DMS153 (cell line): ENCODE measurements around the gene NDUFAF5.

Experiments
- DNase-seq: peaks from one replicate; lab custom pipeline; 2025; lab: John Stamatoyannopoulos, UW

NDUFAF5 gene

DNA sequence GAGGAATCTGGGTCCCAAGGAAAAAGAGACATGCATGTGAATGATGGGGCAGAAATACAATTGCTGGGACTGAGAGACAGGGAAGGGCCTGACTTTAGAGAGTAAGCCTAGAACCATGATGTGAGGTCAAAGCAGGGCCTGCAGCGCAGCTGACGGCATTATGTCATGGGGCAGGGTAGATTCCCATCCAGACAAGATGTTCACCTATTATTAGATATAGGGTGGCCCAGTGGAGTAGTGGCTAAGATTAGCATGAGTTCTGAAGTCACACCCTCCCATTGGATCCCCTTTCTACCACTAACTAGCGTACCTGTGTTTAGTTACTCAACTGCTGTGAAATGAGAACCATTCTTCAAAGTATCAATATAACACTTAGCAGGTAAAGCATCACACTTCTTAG, 39.6 kb downstream of the NDUFAF5 start:
- no peak for DNase-seq

DNA sequence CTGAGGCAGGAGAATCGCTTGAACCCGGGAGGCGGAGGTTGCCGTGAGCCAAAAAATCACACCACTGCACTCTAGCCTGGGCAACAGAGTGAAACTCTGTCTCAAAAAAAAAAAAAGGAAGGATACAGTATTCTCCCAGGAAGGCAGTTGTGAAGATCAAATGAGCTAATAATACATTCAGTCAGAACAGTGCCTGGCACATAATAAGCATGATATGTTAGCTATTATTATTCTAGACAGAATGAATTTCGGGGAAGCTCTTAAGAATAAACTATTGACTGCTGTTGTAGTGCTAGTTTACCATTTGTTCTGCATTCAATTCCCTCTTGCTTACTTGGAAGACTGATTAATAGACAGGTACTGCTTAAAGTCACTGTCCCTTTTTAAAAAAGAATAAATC, 40.6 kb downstream of the NDUFAF5 start:
- no peak for DNase-seq

DNA sequence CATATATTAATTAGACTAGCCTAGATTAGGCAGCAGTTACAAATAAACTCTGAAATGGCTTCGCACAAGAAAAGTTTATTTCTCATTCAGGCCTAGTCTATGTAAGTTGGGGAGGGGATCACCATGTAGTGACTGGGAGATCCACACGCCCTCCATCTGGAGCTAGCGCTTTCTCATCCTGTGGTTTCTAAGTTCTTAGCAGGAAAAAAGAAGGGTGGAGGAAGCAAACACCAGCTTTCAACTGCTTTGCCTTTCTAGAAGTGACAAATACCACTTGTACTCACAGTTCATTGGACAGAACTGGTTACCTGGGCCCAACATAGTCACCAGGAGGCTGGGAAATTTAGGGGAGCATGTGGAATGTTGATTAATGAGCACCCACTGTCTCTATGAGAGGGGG, 46.6 kb downstream of the NDUFAF5 start:
- DNase-seq, result no peak

DNA sequence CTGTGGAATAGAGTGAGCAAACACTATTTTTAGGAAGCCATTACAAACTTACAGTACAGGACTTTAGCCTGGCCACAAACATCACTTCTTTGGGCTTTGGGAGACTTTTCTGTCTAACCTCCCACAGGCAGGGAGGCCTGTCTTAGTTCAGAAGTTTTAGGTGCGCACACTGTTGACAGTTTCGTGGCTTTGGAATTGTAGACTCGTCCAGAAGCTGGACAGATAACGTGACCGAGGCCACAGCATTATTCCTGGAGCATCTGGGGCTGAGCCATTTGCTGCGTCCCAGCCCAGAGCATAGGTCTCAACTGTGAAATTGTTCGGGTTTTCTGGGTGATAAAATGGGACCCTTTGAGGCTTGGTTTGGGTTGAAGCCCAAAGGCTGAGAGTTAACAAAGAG, 53.8 kb downstream of the NDUFAF5 start:
- no peak for DNase-seq

DNA sequence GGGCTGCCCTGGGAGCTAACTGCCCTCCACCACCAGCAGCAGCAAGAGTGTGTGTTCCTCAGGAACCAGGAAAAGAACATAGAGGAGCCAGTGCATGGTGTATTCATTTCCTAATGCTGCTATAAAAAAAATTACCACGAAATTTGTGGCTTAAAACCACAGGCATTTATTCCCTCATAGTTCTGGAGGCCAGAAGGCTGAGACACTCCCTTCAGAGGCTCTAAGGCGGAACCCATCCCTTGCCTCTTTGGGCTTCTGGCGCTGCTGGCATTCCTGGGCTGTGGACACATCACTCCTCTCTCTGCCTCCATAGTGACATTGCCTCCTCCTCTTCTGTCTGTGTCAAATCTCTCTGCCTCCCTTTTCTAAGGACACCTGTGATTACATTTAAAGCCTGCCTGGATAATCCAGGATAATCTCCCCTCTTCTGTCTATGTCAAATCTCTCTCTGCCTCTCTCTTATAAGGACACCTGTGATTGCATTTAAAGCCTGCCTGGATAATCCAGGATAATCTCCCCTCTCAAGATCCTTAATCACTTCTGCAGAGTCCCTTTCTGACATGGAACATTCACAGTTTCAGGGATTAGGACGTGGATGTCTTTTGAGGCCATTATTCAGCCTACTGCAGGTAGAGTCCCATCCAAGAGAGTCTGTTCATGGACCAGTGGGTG, 54.7 kb downstream of the NDUFAF5 start:
- no peak for DNase-seq

DNA sequence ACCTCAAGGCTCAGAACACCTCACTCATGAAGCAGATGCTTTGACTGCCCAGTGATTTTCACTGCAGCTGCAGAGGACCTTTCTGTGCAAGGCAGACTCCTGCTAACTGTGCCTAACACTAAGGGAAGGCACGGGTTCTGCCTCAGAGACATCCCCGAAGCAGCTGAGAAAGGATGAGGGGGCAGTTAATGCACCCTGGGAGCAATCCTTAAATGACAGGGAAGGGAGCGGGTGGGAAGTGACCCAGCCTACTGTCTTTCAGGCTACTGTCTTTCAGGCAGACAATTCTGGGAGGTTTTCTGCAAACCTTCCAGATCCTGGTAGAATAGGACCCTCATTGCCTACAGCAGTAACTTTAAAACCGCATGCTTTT, 55.3 kb downstream of the NDUFAF5 start:
- no peak for DNase-seq

DNA sequence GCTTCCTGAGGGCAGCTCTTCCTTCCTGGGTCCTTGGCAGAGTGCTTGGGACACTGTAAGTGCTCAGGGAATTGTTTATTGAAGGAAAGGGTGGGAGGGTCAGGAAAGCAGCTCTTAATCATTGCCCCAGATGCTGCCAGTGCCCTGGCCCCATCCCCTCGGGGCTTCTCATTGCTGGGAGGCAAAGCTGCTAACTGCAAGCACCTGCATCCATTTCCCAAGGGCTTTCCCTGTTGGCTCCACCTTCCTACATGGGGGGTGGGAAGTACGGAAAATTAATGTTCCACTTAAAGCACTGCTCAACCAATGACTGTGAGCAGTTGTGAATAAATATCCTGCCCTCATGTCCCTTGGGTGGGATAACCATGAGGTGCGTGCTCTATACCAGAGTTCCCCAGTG, 56.4 kb downstream of the NDUFAF5 start:
- DNase-seq, result no peak

DNA sequence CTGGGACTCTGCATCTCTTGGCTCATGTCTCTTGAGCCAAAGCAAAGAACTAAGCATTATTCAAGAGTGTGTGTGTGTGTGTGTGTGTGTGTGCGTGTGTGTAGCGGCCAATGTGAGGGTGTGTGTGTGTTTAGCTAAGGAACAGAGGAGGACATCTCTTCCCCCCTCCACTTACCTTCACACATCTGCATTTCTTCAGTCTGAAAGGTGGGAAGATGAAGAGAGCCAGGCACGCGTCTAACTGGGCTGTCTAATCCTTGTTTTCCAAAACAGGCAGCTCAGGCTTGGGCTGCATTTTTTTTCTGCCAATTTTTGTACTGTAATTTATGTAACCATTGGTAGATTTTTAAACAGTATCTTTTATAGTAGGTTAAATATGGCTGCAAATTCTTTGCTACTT, 59.5 kb downstream of the NDUFAF5 start:
- no peak for DNase-seq

DNA sequence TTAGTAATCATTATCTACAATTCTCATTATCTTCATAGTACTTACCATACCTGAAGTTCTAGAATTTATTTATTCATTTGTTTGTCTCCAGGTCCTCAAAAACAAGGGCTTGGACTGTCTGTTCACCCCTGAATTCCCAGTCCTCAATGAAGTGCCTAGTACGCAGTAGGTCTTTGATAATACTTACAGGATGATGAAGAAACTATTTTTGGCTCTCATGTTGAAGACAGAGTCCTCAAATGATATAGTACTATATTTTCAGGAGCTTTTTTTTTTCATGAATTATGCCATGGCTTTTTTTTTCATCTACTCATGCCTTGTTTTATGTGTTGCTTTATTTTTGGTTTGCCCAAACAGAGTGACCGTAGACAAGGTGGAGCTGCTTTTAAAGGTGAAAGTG, 66.5 kb downstream of the NDUFAF5 start:
- DNase-seq, result no peak

DNA sequence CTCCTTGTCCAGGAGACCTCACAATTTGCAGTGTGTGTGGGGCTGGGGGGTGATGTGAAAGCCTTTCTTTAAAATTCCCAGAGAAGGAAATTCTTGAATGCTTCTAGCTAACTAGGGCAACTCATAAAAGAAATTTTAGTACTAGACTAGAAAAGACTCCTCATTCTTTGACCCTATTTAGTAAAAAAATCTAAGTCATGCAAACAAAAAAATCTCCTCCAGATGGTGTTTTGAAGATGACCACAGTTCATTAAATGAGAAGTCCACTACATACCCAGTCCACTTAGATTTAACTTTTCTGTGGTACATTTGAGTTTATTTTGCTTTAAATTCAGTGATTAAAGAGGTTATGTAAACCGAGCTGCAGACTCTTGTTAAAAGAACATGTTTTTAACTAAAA, 67.5 kb downstream of the NDUFAF5 start:
- DNase-seq, result no peak

DNA sequence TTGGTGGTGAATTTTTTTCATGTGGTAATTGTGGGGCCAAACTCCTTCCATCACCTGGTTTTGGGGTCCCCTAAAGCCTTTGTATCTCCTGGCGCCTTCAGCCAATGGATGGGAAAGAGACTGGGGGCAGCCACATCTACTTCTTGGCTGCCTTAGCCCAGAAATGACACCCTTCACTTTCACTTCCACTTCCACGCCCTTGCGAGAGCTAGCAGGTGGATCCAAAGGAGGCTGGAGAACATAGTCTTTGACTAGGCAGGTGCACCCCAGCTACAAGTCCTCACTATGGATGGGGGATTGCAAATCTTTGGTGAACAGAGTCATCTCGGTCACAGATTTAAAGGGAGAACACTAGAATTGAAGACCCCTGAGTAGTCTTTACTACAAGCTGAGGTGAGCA, 70.8 kb downstream of the NDUFAF5 start:
- DNase-seq, result no peak

DNA sequence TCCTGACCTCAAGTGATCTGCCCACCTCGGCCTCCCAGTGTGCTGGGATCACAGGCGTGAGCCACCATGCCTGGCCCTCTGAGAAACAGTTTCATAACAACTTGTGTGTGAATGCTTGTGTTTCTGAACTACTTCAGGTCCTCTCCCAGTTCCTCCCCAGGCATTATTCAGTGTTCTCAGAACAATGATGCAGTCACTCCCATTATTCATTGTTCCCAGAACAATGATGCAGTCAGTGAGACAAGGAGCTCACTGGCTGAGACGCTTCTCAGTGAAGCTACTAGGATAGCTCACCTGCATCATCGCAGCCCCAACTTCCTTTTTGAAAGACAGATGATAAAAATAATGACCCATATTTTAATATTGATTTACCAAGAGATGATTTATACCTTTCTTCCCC, 71.5 kb downstream of the NDUFAF5 start:
- DNase-seq, result no peak

DNA sequence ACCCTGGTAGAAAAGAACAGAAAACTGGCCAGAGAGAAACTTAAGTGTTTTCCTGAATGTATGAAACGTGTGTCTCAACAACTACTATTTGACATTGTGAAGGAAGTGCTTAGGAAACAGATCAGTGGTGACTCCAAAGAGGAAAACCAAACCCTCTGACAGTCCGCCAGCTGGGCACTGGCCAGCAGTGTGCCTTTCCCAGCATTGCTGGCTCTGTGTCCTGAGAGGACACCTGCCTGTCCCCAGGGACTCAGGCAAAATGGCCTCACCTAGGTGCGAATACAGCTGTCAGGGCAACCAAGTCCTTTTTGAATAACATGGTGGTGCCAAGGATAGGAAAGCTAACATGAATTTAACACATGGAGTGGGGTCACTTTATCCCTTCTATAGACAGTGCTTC, 72.5 kb downstream of the NDUFAF5 start:
- DNase-seq, result peak; percentile 84

DNA sequence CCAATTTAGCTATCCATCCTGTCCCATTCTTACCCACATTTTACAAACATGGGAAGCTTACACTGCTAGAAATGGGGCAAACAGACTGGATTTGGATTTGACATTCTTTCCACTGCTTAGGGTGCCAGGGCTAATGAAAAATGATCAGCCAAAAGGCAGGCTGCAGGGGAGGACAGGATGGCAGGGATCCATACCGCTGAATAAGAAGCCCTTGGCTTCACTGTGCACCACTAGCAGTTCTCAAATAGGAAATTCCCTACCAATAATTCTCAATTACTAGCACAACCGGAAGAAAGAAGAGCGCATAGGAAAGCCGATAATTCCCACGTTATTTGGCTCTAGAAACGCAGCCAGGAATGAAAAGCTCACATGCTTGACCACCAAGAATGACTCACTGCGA, 73.1 kb downstream of the NDUFAF5 start:
- DNase-seq, result no peak

DNA sequence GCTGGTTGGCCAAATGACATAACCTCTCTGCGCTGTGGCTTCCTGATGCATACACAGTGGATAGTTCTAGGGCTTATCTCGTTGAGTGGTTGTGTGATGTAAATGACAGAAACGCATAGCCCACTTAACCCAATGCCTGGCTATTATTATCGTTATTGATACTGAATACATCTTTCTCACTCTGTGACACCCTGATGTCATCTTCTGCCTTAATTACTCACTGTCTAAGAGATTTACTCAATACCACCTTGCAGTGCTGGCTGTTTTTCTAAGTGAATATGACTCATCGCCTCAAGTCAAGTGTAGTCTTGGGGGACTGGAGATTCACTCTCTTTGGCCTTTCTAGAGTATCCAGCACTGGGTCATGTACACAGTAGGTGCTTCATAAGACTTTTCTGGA, 73.6 kb downstream of the NDUFAF5 start:
- DNase-seq, result no peak

DNA sequence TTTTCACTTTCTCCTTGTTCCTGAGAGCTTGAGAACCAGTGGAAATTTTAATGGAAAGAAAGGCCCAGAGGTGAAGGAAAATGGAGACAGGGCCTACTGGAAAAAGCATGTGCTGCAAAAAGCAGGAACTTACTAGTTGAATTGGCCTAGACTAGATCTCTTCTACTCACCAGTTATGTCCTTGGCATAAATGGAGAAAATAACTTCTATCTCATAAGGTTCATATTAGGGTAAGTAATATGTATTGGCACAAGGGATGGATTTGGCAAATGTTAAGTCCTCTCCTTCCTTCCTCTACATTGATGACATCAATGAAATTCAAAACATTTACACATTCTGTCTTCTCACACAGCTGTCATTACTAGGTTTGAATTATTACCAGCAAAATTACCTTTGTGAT, 74.0 kb downstream of the NDUFAF5 start:
- no peak for DNase-seq

DNA sequence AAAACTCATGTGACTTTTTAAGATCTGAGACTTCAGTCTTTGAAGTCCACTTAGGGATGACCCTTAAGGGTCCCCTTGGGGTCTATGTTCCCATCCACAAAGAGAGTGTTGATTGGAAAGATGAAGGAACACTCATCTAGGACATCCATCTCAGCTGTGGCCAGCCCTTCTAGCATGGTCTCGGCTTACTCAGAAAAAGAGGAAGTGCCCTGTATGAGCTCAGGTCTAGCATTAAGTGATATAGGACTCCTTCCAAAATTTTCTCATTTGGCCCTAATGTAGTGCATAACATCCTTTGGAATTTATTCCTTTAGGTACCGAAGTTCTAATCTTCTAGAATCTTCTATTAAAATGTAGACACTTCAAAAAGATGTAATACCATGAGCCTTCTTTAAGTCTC, 77.4 kb downstream of the NDUFAF5 start:
- no peak for DNase-seq

DNA sequence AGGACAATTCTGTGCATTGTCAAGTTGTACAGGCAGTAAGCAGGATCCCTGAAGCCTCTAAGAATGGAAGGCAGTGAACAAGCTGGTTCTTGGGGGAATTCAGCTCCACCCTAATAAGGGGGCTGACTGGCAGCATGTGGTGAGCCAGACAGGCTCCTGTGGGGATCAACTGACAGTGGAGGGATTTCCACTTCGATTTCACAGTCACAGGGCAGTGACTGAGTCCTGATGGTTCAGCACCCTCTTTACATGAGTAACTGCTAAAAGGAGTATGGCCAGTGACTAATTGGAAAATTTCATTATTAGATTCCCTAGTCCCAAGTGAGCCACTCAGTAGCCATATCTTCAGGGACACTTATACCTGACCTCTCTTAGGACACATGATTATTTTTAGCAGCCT, 78.4 kb downstream of the NDUFAF5 start:
- DNase-seq, result no peak

DNA sequence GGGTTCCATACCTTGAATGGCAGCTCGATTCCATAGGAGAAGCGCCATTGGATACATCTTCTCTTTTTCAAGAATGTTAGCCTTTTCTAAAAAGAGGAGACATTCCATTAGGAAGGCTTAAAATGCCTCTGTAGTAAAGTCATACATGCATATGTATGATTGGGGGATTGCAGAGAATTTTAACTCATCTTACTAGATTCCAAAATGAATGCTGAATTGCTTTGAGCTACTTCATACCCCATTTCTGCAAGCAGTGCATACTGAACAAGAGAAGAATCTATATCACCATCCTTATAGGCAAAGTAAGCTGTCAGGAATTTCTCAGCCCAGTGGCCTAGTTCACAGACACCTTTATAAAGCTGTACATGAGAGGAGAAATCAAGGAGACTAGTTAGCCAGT, 80.3 kb downstream of the NDUFAF5 start:
- DNase-seq, result no peak

DNA sequence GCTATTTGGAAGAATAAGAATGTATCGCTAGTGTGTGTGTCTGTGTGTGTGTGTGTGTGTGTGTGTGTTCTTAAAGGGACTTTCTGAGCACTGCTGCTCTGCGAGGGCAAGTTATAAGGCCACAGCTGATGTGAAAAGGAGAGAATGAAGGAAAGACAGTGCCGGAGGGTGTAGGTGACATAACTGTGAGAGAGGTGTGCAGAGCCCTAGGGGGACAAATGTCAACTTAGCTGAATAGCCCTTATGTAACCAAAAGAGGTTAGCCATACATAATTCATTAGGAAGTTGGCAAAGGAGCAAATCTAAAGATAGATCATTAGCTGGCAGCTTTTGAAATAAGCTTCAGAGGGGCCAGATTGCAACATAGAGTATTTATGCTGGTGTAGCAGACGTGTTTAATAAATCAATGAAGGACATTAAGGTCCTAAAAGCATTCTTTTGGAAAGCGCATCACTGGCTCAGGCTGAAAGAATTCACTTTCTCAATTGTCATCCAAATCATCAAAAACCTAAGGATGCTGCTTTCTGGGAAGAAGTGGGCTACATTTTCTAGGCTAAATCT, 81.0 kb downstream of the NDUFAF5 start:
- DNase-seq, result peak; percentile 71

DNA sequence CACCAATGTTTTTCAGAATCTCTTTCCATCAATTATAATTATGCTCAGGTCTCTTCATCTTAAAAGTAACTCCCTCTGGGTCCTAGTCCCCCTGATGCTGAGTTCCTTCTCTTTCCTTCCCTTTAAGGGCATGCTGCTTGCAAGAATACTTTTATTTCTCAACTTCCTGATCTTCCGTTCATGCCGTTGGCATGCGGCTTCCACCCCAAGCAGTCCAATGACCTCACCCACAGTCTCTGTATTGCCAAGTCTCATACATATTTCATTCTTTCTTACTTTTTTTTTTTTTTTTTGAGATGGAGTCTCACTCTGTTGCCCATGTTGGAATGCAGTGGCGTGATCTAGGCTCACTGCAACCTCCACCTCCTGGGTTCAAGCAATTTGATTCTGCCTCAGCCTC, 83.5 kb downstream of the NDUFAF5 start:
- DNase-seq, result no peak

DNA sequence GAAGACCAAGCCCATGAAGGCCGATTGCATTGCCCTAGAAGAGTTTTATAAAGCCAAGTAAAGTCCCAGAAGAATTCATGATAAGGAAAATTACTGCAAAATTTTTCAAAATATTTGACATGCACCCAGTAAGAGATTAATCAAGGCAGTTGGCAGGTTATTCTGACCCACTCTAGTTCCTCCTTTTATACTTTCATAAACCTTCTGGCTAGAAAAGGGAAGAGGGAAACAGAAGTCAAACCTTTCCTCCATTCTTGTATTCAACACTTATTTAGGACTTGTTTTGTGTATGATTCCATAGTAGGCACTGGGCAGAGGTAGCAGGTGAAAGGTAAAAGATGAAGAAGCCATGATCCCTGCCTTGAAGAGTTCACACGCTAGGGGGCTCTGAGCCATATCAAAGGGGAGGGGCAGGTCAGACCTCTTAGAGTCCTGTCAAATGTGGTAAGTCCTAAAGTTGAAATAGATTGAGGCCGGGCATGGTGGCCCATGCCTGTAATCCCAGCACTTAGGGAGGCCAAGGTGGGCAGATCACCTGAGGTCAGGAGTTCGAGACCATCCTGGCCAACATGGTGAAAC, 85.4 kb downstream of the NDUFAF5 start:
- no peak for DNase-seq
